ENCODE results near the gene RALGDS.
"Not testable (repeated sequence)": the region's sequence is repeated elsewhere in the genome, so short reads cannot be mapped to it uniquely, and the experiment has no call there.

RALGDS gene

DNA sequence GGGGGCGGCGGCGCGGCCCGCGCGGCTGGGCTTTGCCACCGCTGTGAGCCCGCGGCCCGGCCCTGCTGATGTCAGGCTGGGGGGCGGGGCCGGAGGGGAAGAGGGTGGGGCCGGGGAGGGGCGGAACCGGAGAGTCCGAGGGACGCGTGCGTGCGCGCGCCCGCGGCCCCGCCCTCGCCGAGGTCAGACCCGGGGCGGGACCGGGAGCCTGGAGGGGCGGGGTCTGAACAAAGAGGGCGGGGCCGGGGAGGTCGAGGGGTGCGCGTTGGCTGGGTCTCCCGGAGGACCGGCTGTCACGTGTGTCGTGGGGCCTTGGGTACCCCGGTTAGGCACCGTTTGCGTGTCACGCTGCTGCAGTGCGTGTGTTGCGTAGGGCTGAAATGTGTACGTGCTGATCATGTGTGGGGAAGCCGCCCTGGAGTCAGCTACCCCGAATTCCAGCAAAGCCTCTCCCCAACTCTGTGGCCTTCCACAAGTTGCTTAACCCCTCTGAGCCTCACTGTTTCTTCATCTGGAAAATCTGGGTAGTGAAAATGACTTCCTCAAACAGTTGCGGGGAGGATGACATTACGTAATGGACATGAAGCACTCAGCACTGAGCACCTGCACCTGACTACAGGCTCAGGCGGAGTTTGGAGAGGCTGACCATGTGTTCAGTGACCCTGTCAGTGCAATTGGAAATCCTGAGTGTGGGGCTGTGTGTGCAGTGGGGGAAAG, at the start of gene RALGDS:
RALGDS (minus strand) TSS at position 43 of the 717 bp plus-strand sequence. CDS start 86 bp downstream, outside the sequence.
- DNase-seq (ENCODE audit: low read depth): peak; percentile 86

DNA sequence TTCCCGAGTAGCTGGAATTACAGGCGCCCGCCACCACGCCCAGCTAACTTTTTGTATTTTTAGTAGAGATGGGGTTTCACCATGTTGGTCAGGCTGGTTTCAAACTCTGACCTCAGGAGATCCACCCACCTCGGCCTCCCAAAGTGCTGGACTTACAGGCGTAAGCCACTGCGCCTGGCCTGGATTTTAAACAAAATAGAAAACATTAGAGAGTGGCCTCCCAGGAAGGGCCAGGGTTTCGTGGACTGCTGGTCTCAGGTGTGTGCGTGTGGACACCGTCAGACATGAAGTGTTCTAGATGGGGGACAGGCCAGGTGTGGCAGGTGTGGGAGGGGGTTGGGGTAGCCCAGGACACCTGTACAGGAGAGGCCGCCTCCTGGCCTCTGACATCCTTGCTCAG, 49.7 kb upstream of the RALGDS start:
- no peak for DNase-seq (ENCODE audit: low read depth)

DNA sequence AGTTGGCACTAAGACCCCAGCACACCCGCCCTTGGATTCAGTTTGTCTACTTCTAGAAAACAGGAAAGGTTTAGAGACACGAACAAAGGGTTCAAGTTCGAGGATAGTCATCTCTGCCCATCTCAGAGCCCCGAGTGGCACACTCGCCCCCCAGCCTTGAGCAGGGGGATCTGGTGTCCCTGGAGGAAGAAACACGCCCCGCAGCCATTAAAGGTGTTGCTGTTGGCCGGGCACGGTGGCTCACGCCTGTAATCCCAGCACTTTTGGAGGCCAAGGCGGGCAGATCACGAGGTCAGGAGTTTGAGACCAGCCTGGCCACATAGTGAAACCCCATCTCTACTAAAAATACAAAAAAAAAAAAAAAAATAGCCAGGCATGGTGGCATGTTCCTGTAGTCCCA, 48.6 kb upstream of the RALGDS start:
- not testable (repeated sequence) for DNase-seq (ENCODE audit: low read depth)

DNA sequence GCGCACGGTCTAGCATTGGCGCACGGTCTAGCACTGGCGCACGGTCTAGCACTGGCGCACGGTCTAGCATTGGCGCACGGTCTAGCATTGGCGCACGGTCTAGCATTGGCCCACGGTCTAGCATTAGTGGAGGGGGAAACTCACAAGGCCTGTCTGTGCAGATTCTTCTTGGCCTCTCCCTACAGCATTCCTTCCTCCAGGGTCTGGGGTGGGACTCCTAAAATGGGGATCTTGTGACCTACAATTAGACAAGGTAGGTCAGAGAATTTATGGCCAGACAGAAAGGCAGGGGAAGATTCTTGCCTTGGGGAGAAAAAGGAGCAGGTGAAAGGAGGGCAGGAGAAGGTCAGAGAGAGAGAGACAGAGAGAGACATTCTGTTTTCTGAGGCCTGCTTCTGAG, 48.1 kb upstream of the RALGDS start:
- DNase-seq (ENCODE audit: low read depth): no peak

DNA sequence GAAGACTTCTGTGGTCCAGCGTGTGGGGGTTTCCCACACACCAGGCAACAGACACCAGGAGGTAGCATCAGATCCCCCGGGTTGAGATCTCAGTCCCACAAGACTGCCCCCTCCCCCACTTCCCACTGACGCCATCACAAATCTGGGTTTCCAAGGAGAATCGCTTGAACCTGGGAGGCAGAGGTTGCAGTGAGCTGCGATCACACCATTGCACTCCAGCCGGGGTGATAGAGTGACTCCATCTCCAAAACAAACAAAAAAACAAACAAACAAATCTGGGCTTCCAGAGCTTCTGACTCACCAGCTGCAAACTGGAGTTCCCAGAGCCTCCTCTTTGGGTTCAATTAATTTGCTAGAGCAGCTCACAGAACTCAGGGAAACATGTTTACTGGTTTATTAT, 47.4 kb upstream of the RALGDS start:
- DNase-seq (ENCODE audit: low read depth): no peak

DNA sequence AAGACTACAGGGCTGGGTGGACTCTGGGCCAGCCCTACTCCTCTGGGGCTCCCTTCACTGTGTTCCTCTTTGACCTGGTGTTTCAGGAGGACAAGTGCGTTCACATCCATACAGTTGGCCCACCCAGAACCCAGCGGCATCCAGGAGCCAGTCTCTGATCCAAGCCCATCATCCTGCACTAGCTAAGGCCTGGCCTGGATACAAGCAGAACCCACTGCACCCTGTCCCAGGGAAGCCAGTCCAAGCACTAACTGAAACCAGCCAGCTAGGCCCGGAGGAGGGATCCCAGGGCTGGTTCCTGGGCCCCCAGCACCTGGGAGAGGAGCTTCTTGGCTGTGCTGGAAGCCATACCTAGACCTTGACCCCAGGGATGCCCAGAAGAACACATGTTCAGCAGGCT, 46.7 kb upstream of the RALGDS start:
- no peak for DNase-seq (ENCODE audit: low read depth)

DNA sequence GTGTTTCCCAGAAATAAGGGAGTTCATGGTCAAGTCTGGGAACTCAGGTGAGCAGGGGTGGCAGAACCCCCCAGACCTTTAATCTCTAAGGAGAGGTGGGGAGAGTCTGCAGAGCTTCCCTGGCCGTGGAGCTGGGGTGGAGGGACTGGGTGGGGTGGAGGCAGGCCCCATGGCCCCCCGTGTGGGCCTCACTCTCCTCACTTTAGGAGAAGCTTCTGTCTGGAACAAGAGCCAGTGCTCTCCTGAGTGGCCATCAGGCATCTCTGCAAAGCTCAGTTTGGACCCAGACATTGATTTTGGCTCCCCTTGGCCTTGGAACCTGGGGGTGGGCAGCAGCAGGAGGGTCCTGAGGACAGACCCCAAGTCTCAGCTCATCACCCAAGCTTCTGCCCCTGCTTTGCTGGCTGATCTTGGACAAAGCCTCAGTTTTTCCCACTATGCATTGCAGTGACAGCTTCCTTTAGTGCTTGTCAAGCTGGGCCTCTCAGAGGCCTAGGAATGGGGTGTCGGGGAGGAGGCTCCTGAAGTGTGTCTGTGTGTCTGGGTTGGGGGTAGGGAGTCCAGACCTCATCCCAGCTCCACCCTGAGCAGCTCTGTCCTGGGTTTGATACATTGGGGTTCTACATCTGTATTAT, 46.2 kb upstream of the RALGDS start:
- no peak for DNase-seq (ENCODE audit: low read depth)

DNA sequence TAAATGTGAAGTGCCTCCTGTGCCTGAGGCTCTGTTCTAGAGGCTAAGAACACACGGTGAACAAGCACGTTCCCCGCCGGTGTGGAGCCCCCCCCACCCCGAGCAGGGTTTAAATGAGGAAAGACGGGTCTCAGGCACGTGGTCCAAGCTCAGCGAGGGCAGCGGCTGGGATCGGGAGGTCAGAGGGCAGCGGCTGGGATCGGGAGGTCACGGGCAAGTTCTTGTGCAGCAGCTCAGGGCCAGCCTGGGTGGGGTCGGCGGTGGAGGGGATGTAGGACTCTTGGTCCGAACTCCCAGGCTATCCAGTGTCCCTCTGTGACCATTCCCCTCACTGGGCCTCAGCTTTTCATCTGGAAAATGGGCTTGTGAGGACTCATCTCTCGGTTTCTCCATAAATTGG, 45.4 kb upstream of the RALGDS start:
- DNase-seq (ENCODE audit: low read depth): no peak

DNA sequence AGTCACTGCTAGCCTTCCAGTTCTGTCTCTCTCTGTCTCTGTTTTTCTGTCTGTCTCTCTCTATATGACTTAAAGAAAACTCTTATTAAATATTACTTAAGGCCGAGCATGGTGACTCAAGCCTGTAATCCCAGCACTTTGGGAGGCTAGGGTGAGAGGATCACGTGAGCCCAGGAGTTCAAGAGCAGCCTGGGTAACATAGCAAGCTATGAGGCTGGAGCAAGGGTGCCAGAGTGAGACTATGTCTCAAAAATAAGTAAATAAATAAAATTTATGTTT, 44.4 kb upstream of the RALGDS start:
- DNase-seq (ENCODE audit: low read depth): no peak

DNA sequence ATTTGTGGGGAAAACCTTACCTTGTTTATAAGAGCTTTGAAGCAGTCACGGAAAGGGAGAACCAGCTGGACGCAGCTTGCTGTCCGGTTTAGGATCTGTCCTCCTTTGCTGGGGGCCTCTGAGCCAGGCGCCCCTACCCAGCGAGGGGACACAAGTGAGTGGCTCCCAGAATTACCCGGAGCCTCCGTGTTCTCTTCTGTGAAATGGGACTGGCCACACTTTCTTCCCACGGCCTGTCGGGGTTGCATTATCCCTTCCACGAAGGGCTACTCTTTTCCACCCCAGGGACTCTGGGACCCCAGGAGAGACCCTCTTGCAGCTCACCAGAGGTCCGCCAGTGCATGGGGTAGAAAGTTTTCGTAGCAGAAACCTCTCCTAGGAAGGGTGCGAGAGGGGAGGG, 43.2 kb upstream of the RALGDS start:
- DNase-seq (ENCODE audit: low read depth): no peak

DNA sequence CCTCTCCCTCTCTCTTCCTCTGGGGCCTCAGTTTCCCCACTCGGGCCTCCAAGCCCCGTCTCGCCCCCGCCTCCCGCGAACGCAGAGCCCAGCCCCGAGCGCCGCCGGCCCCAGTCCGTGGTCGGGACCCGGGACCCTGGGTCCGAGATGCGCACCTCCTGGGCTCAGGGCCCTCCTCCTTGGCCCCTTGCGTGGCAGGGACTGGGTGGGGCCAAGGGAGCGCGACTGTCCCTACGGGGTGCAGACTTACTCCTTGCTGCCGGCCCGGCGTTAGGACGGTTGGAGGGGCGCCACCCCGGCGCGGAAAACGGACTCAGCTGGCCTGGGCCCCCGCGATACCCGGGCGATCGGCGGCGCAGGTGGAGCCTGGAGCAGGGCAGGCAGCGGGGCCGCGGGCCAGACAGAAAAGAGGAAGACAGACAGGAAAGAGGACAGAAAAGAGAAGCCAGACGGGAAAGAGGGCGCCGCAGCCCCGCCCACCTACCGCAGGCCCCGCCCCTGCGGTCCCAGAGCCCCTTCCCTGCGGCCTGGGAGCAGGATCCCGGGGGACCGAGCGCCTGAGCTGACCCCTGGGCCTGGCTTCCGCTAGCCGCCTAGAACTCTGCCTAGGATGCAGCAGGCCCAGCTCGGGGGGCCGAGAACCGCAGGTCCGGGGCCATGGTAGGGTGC, 42.6 kb upstream of the RALGDS start, which contains the start of gene GBGT1:
GBGT1 (minus strand) TSS at position 411 of the 669 bp plus-strand sequence. CDS start 1,502 bp downstream, outside the sequence.
- no peak for DNase-seq (ENCODE audit: low read depth)

DNA sequence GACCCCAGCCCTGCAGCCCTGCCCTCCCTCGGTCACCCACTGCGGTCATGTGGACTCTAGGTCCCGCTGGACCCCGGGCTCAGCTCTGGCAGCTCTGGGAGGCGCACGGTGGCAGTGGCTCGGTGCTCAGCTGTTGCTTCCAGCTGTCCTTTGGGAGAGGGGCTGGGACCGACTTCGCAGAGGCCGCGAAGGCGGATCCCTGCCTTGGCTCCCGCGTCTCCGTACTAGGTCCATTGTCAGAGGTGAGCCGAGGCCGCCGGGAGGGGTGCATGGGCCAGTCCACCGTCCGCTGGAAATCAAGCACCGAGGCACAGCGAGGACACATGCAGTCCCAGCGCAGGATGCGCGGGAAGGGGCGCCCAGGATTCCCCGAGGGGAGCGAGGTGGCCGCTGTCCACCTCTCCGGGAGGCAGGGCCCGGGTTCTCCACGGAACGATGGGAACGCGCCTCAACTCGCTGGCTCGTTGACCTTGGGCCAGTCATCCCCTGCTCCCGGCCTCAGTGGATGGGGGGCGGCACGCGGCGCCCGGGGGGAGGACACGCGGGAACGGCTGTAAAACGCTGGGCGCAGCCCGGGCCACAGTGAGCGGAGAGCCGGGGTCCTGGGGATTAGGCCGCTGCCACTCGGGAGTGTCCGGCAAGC, 41.9 kb upstream of the RALGDS start:
- no peak for DNase-seq (ENCODE audit: low read depth)

DNA sequence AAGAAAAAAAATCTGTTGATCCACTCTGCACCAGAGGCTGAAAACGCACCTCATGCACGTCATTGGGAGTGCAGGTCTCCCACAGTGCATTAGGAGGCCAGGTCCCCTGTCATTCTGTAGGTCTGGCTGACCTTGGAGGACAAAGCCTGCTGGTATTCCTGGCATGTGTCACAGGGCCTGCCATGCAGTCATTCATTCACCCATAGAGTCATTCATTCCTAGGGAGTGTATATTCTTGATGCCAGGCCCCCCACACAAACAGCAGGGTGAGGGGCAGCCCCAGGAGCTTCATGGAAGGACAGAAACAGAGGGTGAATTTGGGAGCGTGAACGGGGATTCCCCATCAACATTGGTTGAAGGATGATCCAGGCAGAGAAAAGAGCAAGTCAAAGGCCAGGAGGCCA, 40.5 kb upstream of the RALGDS start:
- DNase-seq (ENCODE audit: low read depth): no peak

DNA sequence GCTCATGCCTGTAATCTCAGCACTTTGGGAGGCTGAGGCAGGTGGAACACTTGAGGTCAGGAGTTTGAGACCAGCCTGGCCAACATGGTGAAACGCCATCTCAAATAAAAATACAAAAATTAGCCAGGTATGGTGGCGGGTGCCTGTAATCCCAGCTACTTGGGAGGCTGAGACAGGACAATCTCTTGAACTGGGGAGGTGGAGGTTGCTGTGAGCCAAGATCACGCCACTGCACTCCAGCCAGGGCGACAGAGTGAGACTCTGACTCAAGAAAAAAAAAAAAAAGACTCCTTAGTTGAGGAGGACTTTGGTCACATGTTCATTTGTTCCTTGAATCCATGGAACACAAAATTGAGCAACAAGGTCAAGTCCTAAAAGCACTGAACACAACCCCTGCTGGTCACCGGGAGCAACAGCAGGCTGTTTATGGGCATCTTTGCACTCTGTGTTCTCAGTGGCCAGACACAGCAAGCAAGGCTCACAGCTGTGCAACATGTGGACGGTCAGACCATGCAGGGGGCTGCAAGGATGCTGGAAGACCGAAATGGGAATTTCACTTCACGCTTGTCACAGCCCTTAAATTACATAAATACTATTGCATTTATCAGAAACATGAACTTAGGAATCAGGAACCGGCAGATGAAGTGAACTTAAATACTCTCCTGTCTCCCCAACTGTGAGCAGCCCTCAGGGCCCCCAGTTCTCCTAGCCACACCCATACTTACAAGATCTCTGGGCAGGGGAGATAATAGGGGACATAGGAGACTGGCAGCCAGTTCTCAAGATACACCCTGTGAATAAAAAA, 39.9 kb upstream of the RALGDS start:
- no peak for DNase-seq (ENCODE audit: low read depth)

DNA sequence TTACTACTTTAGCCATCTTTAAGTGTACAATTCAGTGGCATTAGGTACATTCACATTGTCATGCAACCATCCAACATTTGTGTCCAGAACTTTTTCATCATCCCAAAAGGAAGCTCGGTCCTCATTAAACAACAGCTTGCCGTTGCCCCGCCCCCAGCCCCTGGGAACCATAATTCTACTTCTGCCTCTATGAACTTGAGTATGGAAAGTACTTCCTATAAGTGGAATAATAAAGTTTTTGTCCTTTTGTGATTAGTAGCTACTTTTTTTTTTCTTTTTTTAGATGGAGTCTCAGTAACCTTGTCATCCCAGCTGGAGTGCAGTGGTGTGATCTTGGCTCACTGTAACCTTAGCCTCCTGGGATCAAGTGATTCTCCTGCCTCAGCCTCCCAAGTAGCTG, 37.7 kb upstream of the RALGDS start:
- DNase-seq (ENCODE audit: low read depth): no peak

DNA sequence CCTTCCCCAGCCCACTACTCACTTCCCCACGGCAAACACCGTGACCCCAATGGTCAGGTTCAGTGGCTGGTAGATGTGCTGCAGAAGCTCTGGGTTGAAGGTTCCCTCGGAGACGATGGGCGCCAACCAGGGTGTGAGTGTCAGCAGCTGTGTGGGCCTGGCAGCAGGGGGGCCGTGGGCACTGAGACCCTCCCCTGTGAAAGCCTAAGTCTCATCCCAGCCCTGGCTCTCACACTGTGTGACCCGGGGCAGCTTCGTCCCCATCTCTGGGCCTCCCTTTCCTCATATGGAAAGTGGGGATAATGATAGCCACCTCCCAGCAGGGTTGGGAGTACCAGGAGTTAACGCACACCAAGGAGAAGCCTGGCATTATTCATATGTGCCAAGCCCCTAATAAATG, 34.1 kb upstream of the RALGDS start:
- no peak for DNase-seq (ENCODE audit: low read depth)

DNA sequence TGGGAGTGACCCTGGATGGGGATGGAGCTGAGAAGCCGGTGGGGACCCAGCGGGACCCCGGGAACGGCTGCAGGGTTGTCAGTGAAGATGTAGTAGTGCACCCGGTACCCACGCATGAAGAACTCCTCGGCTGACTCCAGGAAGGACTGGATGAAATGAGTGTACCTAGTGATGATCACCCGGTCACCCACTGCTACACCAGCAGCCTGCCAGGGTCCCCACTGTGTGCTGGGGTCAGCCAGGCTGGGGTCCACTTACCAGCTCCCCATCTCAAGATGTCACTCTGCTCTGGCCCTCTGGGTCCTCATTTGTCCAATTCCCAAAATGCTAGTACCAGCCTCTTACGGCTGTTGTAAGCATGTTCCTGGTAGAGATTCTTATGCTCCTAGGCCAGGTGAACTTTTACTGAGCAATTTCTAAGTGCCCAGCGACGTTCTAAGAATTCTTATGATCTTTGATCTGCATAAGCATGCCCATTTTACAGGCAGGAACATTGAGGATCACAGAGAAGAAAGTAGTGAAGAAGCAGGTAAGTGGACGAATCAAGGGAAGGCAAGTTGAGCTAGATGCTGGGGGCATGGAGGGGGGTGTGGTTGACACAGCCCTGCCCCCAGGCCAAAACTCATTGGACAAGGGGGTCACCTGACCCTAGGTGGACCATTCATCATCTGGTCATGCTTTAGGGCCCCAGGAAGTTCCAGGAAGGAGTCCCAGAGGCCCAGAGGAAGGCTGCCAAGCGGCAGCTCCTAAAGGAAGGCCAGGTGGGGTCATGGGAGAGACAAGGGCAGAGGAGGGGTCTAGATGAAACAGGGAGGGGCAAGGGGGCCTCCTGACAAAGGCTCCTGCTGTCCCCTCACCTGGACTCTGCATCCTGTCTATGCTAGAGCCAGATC, 33.3 kb upstream of the RALGDS start:
- no peak for DNase-seq (ENCODE audit: low read depth)

DNA sequence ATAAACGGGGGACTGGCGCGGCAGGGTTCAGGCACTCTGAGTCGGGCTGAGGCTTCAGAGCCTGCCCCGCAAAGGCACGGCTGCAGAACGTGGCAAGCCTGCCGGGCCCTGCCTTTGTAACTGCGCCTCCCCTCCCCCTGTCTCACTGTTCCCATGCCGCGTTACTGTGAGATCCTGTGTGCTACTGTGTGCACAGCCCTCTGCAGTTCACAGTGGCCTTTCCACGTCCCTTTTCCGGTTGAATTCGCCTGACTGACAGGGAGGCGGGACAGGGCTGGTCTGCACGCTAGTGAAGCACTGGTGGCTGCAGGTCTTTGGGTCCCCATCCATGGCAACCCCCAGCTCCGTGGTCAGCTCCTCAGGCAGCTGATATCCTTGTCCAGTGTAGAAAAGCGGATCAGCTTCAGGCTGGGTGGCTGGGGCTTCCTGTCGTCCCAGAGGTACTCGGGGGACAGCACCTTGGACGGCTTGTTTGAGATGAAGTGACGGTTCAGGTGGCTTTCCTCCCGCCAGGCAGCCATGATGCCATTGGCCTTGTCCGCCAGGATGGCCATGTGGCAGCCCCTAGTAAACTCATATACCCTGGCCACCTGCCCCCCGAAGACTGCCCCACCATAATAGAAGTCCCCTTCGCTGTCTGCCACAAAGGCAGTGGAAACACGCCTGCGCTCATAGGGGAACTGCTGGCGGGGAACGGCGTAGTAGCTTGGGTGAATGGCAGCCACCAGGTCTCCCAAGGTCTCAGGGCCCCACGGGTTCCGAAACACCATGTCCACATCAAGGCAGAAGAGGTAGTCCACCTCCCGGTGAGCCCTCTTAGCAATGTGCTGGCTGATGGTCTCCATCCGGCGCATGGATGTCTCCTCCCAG, 32.4 kb upstream of the RALGDS start:
- no peak for DNase-seq (ENCODE audit: low read depth)

DNA sequence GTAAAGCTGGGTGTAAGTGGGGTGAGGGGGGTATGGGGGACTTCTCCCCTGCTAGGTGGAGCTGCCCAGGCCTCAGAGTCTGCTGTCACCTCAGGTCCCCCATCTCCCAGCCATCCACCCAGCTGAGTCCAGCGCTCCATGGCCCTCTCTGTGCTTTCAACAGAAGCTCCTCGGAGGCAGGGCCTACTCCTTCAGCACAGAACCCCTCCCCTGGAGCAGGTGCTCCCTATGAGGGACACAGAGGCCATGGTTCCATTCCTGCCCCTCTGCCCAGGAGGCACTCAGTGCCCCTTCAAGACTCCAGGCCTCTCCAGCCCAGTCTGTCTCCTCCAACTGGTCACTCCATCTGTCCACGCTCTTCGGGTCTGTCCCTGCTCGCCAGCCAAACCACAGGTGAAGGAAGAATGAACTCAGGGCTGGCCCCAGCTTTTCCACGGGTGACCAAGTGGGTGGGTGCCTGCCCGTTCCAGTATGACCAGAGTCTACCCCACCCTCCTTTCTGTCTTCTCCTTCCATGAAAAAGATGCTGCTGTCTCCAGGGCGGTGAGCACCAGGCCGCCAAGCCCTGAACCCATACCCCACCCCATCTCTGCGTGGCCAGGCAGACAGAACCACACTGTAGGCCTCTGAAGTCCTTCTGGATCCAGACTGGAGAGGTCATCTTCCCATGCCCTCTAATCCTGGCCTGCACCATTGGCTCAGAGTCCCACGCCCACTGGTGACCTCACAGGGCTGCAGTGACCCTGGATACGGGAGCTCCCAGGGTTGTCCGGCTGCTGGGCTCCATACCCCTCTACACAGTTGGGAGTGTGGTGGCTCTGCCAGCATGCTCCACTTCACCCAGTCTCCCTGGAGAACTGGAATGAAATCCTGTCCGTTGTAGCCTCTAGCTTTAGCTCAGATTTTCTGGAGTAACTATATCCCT, 30.8 kb upstream of the RALGDS start:
- no peak for DNase-seq (ENCODE audit: low read depth)
